ENCODE measurements around the gene ARVCF. TPM values are rescaled to one million over a fixed set of nuclear protein-coding genes. Genes with fewer than 3 reads are reported as not detected.

ARVCF gene
- total and polyA plus RNA-seq, 2 of the 8 experiments (the other 6 are each of a cell fraction or from before 2014, with no cell fraction given) = 31.0 to 43.2 TPM

- H2AK5ac ChIP-seq (ENCODE audit: low read depth, low read length) = no peak overlapping the region
- no peak overlapping the region for H2BK120ac ChIP-seq (replicated peaks; ENCODE audit: low read depth, low read length)
- H2BK12ac ChIP-seq (ENCODE audit: low read depth, low read length) = no peak overlapping the region
- H3K14ac ChIP-seq (ENCODE audit: insufficient read length) = no peak overlapping the region
- ChIA-PET POLR2A (ENCODE audit: partially characterized antibody) (interaction anchor here (1.3 kb wide), 1 partner anchor 67 kb away, joined by 4 read pairs; no protein-coding TSS in a partner anchor), CTCF (ENCODE audit: partially characterized antibody) (interaction anchor here (1.8 to 16.2 kb wide), 4 partner anchors 15 to 43 kb away, joined by 5 to 369 read pairs (median 36); no protein-coding TSS in a partner anchor)
- DNase-seq (ENCODE audit: low read depth in 1 of 2, low spot score in 2 of 2) (no peak), FAIRE-seq (no peak)
- H4K8ac ChIP-seq (ENCODE audit: extremely low read depth, insufficient read depth, low read length) = peak overlapping the region; percentile 29
- no peak overlapping the region for H3K23ac ChIP-seq (ENCODE audit: insufficient read length)
- H3K56ac ChIP-seq (replicated peaks; ENCODE audit: insufficient read length, low read depth, low read length) = no peak overlapping the region
- H2BK20ac ChIP-seq (ENCODE audit: low read length) = no peak overlapping the region
- no peak overlapping the region; the same call in 1 of the 2 replicates for H2BK5ac ChIP-seq (ENCODE audit: low read depth, low read length)
- no peak overlapping the region for H4K91ac ChIP-seq (replicated peaks; ENCODE audit: insufficient read length, low read length)
- no peaks in the 10 kb centered on the region for H3K23me2 ChIP-seq (ENCODE audit: low read depth, low read length)
- peaks cover 0 to 12% (median 9%) of the 10 kb centered on the region in 4 experiments; a peak in 5 of 8 replicates for H3K36me3 ChIP-seq (ENCODE audit: control insufficient read depth in 2 of 4, insufficient read depth in 4 of 4, low read length in 3 of 4)
- H3K4me2 ChIP-seq (ENCODE audit: insufficient read depth in 1 of 2, low read depth in 2 of 2, low read length in 2 of 2) = no peak overlapping the region
- no peaks in the 10 kb centered on the region for H3K79me2 ChIP-seq (ENCODE audit: control insufficient read depth in 1 of 2, insufficient read depth in 2 of 2, low read length in 2 of 2)
- no peaks in the 10 kb centered on the region for H3K27me3 ChIP-seq (replicated peaks in 1 of 4; ENCODE audit: control insufficient read depth in 3 of 4, extremely low read depth in 1 of 4, insufficient read depth in 3 of 4, low read length in 3 of 4)
- no peak overlapping the region for H4K5ac ChIP-seq (ENCODE audit: insufficient read length, low read depth, low read length)
- H3K4ac ChIP-seq (replicated peaks; ENCODE audit: insufficient read length, low read depth, low read length) = no peak overlapping the region
- H2AFZ ChIP-seq (ENCODE audit: low read length) = no peak overlapping the region
- H4K20me1 ChIP-seq (replicated peaks in 1 of 2; ENCODE audit: control insufficient read depth in 1 of 2, insufficient read depth in 2 of 2, low read length in 2 of 2) = peaks cover 5 to 6% of the 10 kb centered on the region in 2 experiments
- no peak overlapping the region for H3K4me3 ChIP-seq (ENCODE audit: extremely low read depth in 1 of 4, insufficient read depth in 2 of 4, low read depth in 3 of 4, low read length in 4 of 4)
- no peak overlapping the region for H3K27ac ChIP-seq (ENCODE audit: low read depth, low read length)
- no peak overlapping the region for H2BK15ac ChIP-seq (ENCODE audit: low read length)
- no peaks in the 10 kb centered on the region for H3K9me3 ChIP-seq (ENCODE audit: insufficient read depth in 2 of 2, low read depth in 1 of 2, low read length in 1 of 2)
- H3K4me1 ChIP-seq (replicated peaks in 1 of 4; ENCODE audit: control insufficient read depth in 3 of 4, insufficient read depth in 4 of 4, low read length in 3 of 4) = peaks cover 0 to 7% (median 6%) of the 10 kb centered on the region in 4 experiments; a peak in 6 of 7 replicates
- H3K9ac ChIP-seq (replicated peaks in 1 of 4; ENCODE audit: extremely low read depth in 1 of 4, low read depth in 3 of 4, low read length in 3 of 4) = no peak overlapping the region
- H3K18ac ChIP-seq (ENCODE audit: extremely low read depth, low read length) = no peak overlapping the region
- no peaks in the 10 kb centered on the region for H3K79me1 ChIP-seq (ENCODE audit: low read depth, low read length)
- 93% methylated on average over 7 of the region's 7 CpGs; no CpG with 5 or more reads in 1 of the 2 experiments for WGBS, 2 experiments (ENCODE audit: extremely low coverage in 1 of 2, insufficient coverage in 1 of 2, insufficient read length in 1 of 2, insufficient replicate concordance in 2 of 2, low coverage in 1 of 2, low lambda C conversion rate in 2 of 2, missing lambda C conversion rate in 1 of 2)
- TF ChIP-seq RNF2 (IDR thresholded peaks at IDR 0.05; ENCODE audit: borderline replicate concordance, low read depth, low read length, missing control alignments, poor library complexity, severe bottlenecking) (no peak), FOSL1 (IDR thresholded peaks at IDR 0.05; ENCODE audit: insufficient read depth, low read depth, low read length) (no peak), TAF1 (IDR thresholded peaks at IDR 0.05; ENCODE audit: low read depth, low read length) (no peak), CBX8 (IDR thresholded peaks at IDR 0.05; ENCODE audit: borderline replicate concordance, low read depth, low read length) (no peak), RAD21 (IDR thresholded peaks at IDR 0.05 in 1 of 2, conservative IDR thresholded peaks at IDR 0.05 in 1 of 2; ENCODE audit: low read depth in 2 of 2, low read length in 2 of 2) (no peak), BACH1 (IDR thresholded peaks at IDR 0.05; ENCODE audit: low read length) (no peak), CTBP2 (IDR thresholded peaks at IDR 0.05; ENCODE audit: borderline replicate concordance, insufficient read depth, insufficient read length, low read length) (no peak), CTCF (IDR thresholded peaks at IDR 0.05; ENCODE audit: control extremely low read depth in 1 of 3, insufficient read depth in 1 of 3, low read depth in 1 of 3, low read length in 3 of 3) (no peak), SP2 (IDR thresholded peaks at IDR 0.05; ENCODE audit: low read length) (no peak)
These were observed 48.7 kb downstream of the ARVCF start for GRCh38 chr22:19967850-19968449.
